Forelimb muscle (tissue), 1 donor: ENCODE data around the gene STX11. TPM values are rescaled to one million over a fixed set of nuclear protein-coding genes. Genes with fewer than 3 reads are reported as not detected.

Experiments
- DNase-seq: peaks from one replicate; pipeline ENCODE4 v3.0.0-alpha.2; 2013; ENCODE audit warnings: low read depth
- polyA plus RNA-seq: library from polyadenylated mRNA; unstranded; fragments of 120-200 nt; gene quantifications from one replicate; pipeline ENCODE4 v1.2.1, GENCODE V29; 2013; ENCODE audit not compliant: insufficient read length

Gene STX11
- polyA plus RNA-seq, 1 donor = 1.3 TPM

GRCh38 chr6:144143106-144143505, 7.2 kb upstream of the STX11 start:
- no peak for DNase-seq

- DNase-seq = no peak
These were observed 6.4 kb upstream of the STX11 start for GRCh38 chr6:144143878-144144277.

GRCh38 chr6:144144996-144145395, 5.3 kb upstream of the STX11 start:
- no peak for DNase-seq

- no peak for DNase-seq
These were observed 4.8 kb upstream of the STX11 start for GRCh38 chr6:144145541-144145940.

- DNase-seq = no peak
These were observed 1.4 kb upstream of the STX11 start for GRCh38 chr6:144148886-144149285.

GRCh38 chr6:144149558-144149893, 791 bp upstream of the STX11 start:
- DNase-seq = no peak

GRCh38 chr6:144150710-144151657, 667 bp downstream of the STX11 start:
- no peak for DNase-seq

GRCh38 chr6:144152334-144152900, 2.1 kb downstream of the STX11 start:
- no peak for DNase-seq

- no peak for DNase-seq
These were observed 2.9 kb downstream of the STX11 start for GRCh38 chr6:144153260-144153659.

GRCh38 chr6:144153971-144154370, 3.7 kb downstream of the STX11 start:
- DNase-seq = no peak

GRCh38 chr6:144155529-144155928, 5.2 kb downstream of the STX11 start:
- no peak for DNase-seq

GRCh38 chr6:144156338-144156737, 6.0 kb downstream of the STX11 start:
- no peak for DNase-seq

- no peak for DNase-seq
These were observed 6.7 kb downstream of the STX11 start for GRCh38 chr6:144156991-144157390.

GRCh38 chr6:144158133-144158532, 7.8 kb downstream of the STX11 start:
- DNase-seq = no peak

- DNase-seq = no peak
These were observed 8.9 kb downstream of the STX11 start for GRCh38 chr6:144159223-144159622.

- DNase-seq = no peak
These were observed 9.4 kb downstream of the STX11 start for GRCh38 chr6:144159742-144160141.

GRCh38 chr6:144160431-144161005, 10.2 kb downstream of the STX11 start:
- DNase-seq = no peak

- no peak for DNase-seq
These were observed 11.7 kb downstream of the STX11 start for GRCh38 chr6:144161975-144162374.

- no peak for DNase-seq
These were observed 12.7 kb downstream of the STX11 start for GRCh38 chr6:144162977-144163376.

GRCh38 chr6:144165784-144166183, 15.5 kb downstream of the STX11 start:
- no peak for DNase-seq

- DNase-seq = no peak
These were observed 19.7 kb downstream of the STX11 start for GRCh38 chr6:144170044-144170443.

- DNase-seq = no peak
These were observed 21.1 kb downstream of the STX11 start for GRCh38 chr6:144171406-144171805.

- DNase-seq = no peak
These were observed 23.7 kb downstream of the STX11 start for GRCh38 chr6:144174006-144174405.
